Stimulated activated CD4-positive, alpha-beta T cell treated with anti-CD3 and anti-CD28 coated beads, TNF-alpha, amount 100 ng/mL, for 4 hours (primary cell): ENCODE data around the gene CLIP1.
"Not testable (repeated sequence)": the region's sequence is repeated elsewhere in the genome, so short reads cannot be mapped to it uniquely, and the experiment has no call there.

Experiments
- DNase-seq, 3 experiments: peaks; one replicate each; pipeline ENCODE4 v3.0.0-alpha.2; 2020; ENCODE audit warnings: low read depth in 3 of 3

Gene CLIP1

GRCh38 chr12:122311696-122312095 is 110.8 kb downstream of the CLIP1 start:
- no peak for DNase-seq

GRCh38 chr12:122310626-122311333 is 111.7 kb downstream of the CLIP1 start:
- no peak for DNase-seq

GRCh38 chr12:122309564-122310121 is 112.8 kb downstream of the CLIP1 start:
- DNase-seq = no peak

- DNase-seq = no peak
Measured at GRCh38 chr12:122308811-122309210, 113.7 kb downstream of the CLIP1 start.

- DNase-seq = no peak
Measured at GRCh38 chr12:122306407-122306806, 116.1 kb downstream of the CLIP1 start.

GRCh38 chr12:122304924-122305323 is 117.5 kb downstream of the CLIP1 start:
- DNase-seq = no peak

GRCh38 chr12:122303068-122303467 is 119.4 kb downstream of the CLIP1 start:
- no peak for DNase-seq

GRCh38 chr12:122298071-122298748 is 124.3 kb downstream of the CLIP1 start:
- DNase-seq = no peak

- no peak for DNase-seq
Measured at GRCh38 chr12:122297494-122297893, 125.0 kb downstream of the CLIP1 start.

- DNase-seq = no peak
Measured at GRCh38 chr12:122295877-122296276, 126.6 kb downstream of the CLIP1 start.

- DNase-seq = no peak
Measured at GRCh38 chr12:122293081-122293480, 129.4 kb downstream of the CLIP1 start.

GRCh38 chr12:122291431-122291830 is 131.0 kb downstream of the CLIP1 start:
- DNase-seq = no peak

GRCh38 chr12:122283680-122284079 is 138.8 kb downstream of the CLIP1 start:
- no peak for DNase-seq

GRCh38 chr12:122282061-122282460 is 140.4 kb downstream of the CLIP1 start:
- DNase-seq = no peak

- DNase-seq = no peak
Measured at GRCh38 chr12:122276242-122276641, 146.2 kb downstream of the CLIP1 start.

GRCh38 chr12:122275459-122275858 is 147.0 kb downstream of the CLIP1 start:
- DNase-seq = no peak

- DNase-seq = peak; percentile 82 to 88 (median 85)
Measured at GRCh38 chr12:122266230-122266901, 156.1 kb downstream of the CLIP1 start, which contains the start of gene VPS33A. Gene VPS33A, minus strand, starts transcription at chr12:122266494. Its CDS starts 86 bp downstream, at chr12:122266408.

- peak in 1 of 3 experiments; percentile 26 for DNase-seq
Measured at GRCh38 chr12:122265886-122266229, 156.6 kb downstream of the CLIP1 start.

GRCh38 chr12:122265476-122265875 is 157.0 kb downstream of the CLIP1 start:
- DNase-seq = no peak

- not testable (repeated sequence) for DNase-seq
Measured at GRCh38 chr12:122260735-122261134, 161.7 kb downstream of the CLIP1 start.

- DNase-seq = not testable (repeated sequence)
Measured at GRCh38 chr12:122258939-122259338, 163.5 kb downstream of the CLIP1 start.

- not testable (repeated sequence) for DNase-seq
Measured at GRCh38 chr12:122258462-122258861, 164.0 kb downstream of the CLIP1 start.
